ENCODE results near the gene NTN5. TPM values are rescaled to one million over a fixed set of nuclear protein-coding genes. Genes with fewer than 3 reads are reported as not detected.

NTN5 gene
- total RNA-seq, 4 donors from 2014 or later = 0.47 to 1.9 (median 0.58) TPM; not detected in 1

DNA sequence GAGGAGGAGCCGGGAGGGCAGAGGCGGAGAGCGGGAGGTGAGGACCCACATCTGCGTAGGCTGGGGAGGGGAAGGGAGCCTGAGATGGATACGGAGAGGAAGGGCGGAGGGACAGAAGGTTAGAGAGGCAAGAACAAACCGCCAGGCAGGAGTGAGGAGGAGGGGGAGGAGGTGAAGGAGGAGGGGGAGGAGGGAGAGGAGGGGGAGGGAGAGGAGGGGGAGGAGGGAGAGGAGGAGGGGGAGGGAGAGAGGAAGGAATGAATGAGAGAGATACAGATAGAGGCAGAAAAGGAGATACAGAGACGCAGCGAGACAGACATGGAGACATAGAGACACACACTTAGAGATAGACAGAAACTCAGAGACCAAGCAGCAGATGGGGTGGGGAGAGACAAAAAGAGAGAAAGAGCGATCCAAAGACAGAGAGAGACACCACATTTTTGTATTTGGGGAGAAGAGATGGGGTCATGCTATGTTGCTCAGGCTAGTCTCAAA is 26.0 kb downstream of the NTN5 start:
- no peak overlapping the region for H3K4me3 ChIP-seq (ENCODE audit: low read depth, poor library complexity, severe bottlenecking)
- TF ChIP-seq CTCF (IDR thresholded peaks at IDR 0.05) = no peak
- TF ChIP-seq POLR2A (IDR thresholded peaks at IDR 0.05) = no peak
- intact Hi-C loops (cut with DNase I; ENCODE audit: low total_unique reads) = loop anchor here (10.0 kb wide), 2 partner anchors 138 to 188 kb away; partner anchors contain the start of gene HSD17B14
- 12 to 13% methylated on average over 9 to 10 of the region's 10 CpGs for WGBS, 2 donors
- DNase-seq (ENCODE audit: low spot score in 2 of 2) = no peak

- TF ChIP-seq CTCF (IDR thresholded peaks at IDR 0.05) = peak in 1 of 3 donors; percentile 79
- TF ChIP-seq POLR2A (IDR thresholded peaks at IDR 0.05) = no peak
- intact Hi-C loops (cut with DNase I; ENCODE audit: low total_unique reads) = loop anchor here (10.0 kb wide), 2 partner anchors 139 to 189 kb away; partner anchors contain the start of gene HSD17B14
- DNase-seq (ENCODE audit: low spot score in 2 of 2) = peak in 1 of 2 donors; percentile 98
- WGBS, 2 donors = 0% methylated on average over 15 to 32 of the region's 33 CpGs
- peak within 1 kb of the TSS; percentile 33 for H3K4me3 ChIP-seq (ENCODE audit: low read depth, poor library complexity, severe bottlenecking)
Measured at GRCh38 chr19:48646001-48646721, 26.7 kb downstream of the NTN5 start, which contains the start of gene CA11. CA11 (minus strand) TSS chr19:48646187; CDS start chr19:48645632, 555 bp downstream.

- DNase-seq (ENCODE audit: low spot score in 2 of 2) = no peak
- H3K4me3 ChIP-seq (ENCODE audit: low read depth, poor library complexity, severe bottlenecking) = no peak overlapping the region
- TF ChIP-seq CTCF (IDR thresholded peaks at IDR 0.05) = no peak
- no peak for TF ChIP-seq POLR2A (IDR thresholded peaks at IDR 0.05)
- 0% methylated on average over 5 to 6 of the region's 6 CpGs for WGBS, 2 donors
- intact Hi-C loops (cut with DNase I; ENCODE audit: low total_unique reads) = loop anchor here (10.0 kb wide), 2 partner anchors 139 to 189 kb away; partner anchors contain the start of gene HSD17B14
Measured at GRCh38 chr19:48645620-48646000, 27.2 kb downstream of the NTN5 start.

GRCh38 chr19:48644839-48645619 is 27.8 kb downstream of the NTN5 start:
- 5 to 7% methylated on average over 25 of the region's 25 CpGs for WGBS, 2 donors
- peak; percentile 85 to 93 for DNase-seq (ENCODE audit: low spot score in 2 of 2)
- TF ChIP-seq POLR2A (IDR thresholded peaks at IDR 0.05) (no peak), CTCF (IDR thresholded peaks at IDR 0.05) (no peak)
- intact Hi-C loops (cut with DNase I; ENCODE audit: low total_unique reads) = loop anchor here (10.0 kb wide), 2 partner anchors 140 to 190 kb away; partner anchors contain the start of gene HSD17B14
- H3K4me3 ChIP-seq (ENCODE audit: low read depth, poor library complexity, severe bottlenecking) = no peak overlapping the region

GRCh38 chr19:48644355-48644754 is 28.5 kb downstream of the NTN5 start:
- TF ChIP-seq POLR2A (IDR thresholded peaks at IDR 0.05) = no peak
- TF ChIP-seq CTCF (IDR thresholded peaks at IDR 0.05) = no peak
- intact Hi-C loops (cut with DNase I; ENCODE audit: low total_unique reads) = loop anchor here (10.0 kb wide), 2 partner anchors 140 to 190 kb away; partner anchors contain the start of gene HSD17B14
- 60 to 78% methylated on average over 4 of the region's 4 CpGs for WGBS, 2 donors
- DNase-seq (ENCODE audit: low spot score in 2 of 2) = no peak
- H3K4me3 ChIP-seq (ENCODE audit: low read depth, poor library complexity, severe bottlenecking) = no peak overlapping the region

Measured in lower leg skin (tissue), 4 donors.